Spleen (tissue), 7 donors: ENCODE results near the gene LRIG1.

Source experiments
- POLR2A ChIP-seq, 3 donors: fragments of 450-650 bp; IDR thresholded peaks; one replicate each; pipeline ENCODE4 v1.5.1; 2017; ENCODE audit warnings: antibody characterized with exemption in 3 of 3, mild to moderate bottlenecking in 1 of 3
- TF ChIP-seq, protein P1 (sequence below), 11 experiments: fragments of 200-600 bp in 7 of 11; fragments of 450-650 bp in 4 of 11; sonication (generic) in 4 of 11; IDR thresholded peaks in 8 of 11; conservative IDR thresholded peaks in 3 of 11; 1 replicate in 7 of 11; 2 replicates in 4 of 11; pipeline versions ENCODE4 v1.4.0 to v1.8.0; 2016 to 2021; ENCODE audit warnings: antibody characterized with exemption in 11 of 11, inconsistent platforms in 4 of 11, mild to moderate bottlenecking in 1 of 11
- donor health status: DM: no; HTN: no; CAD: no; lungs with moderate emphysema.
- donor health status: DM: no; HTN: no; CAD: no.
- donor health status: DM: no; HTN: no; CAD: no.

DNA sequence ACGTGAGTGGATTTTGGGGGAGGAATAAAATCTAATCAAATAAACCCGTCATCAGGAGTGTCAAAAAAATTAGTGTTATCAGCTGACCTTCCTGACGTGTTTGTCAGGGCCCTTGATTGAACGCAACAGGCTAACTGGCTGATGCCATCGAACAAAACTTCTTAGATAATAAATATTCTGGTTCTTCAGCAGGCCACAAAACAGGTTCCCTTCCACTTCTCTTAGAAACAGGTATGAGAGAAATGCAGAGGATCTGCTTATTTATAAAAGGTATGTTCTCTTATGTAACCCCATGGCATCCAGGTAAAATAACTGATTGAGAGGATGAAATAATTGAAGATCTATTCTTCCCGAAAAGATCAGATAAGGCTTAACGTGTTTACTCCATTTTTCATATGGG lies 7.6 kb upstream of the LRIG1 start:
- TF ChIP-seq POLR2A (IDR thresholded peaks at IDR 0.05) = no peak
- TF ChIP-seq, protein P1, sequence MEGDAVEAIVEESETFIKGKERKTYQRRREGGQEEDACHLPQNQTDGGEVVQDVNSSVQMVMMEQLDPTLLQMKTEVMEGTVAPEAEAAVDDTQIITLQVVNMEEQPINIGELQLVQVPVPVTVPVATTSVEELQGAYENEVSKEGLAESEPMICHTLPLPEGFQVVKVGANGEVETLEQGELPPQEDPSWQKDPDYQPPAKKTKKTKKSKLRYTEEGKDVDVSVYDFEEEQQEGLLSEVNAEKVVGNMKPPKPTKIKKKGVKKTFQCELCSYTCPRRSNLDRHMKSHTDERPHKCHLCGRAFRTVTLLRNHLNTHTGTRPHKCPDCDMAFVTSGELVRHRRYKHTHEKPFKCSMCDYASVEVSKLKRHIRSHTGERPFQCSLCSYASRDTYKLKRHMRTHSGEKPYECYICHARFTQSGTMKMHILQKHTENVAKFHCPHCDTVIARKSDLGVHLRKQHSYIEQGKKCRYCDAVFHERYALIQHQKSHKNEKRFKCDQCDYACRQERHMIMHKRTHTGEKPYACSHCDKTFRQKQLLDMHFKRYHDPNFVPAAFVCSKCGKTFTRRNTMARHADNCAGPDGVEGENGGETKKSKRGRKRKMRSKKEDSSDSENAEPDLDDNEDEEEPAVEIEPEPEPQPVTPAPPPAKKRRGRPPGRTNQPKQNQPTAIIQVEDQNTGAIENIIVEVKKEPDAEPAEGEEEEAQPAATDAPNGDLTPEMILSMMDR (IDR thresholded peaks at IDR 0.05 in 8 of 11, conservative IDR thresholded peaks at IDR 0.05 in 3 of 11) = no peak
